Hepatocyte (in vitro differentiated cells): ENCODE results near the gene BCL2.

ENCODE experiments used
- EZH2 ChIP-seq: fragments of 200-600 bp; sonication (generic); IDR thresholded peaks from 2 replicates; pipeline ENCODE4 v1.6.1; 2016; ENCODE audit warnings: antibody characterized with exemption, mild to moderate bottlenecking, borderline replicate concordance
- EZH2phosphoT487 ChIP-seq: fragments of 200-600 bp; sonication (generic); IDR thresholded peaks from one replicate; pipeline ENCODE4 v1.6.1; 2018; ENCODE audit warnings: antibody characterized with exemption, mild to moderate bottlenecking, low read depth, moderate library complexity; ENCODE audit not compliant: unreplicated experiment, severe bottlenecking
- TF ChIP-seq, protein P1 (sequence below): fragments of 200-600 bp; sonication (generic); IDR thresholded peaks from 2 replicates; pipeline ENCODE4 v1.5.1; 2016; ENCODE audit warnings: antibody characterized with exemption, mild to moderate bottlenecking; ENCODE audit not compliant: poor library complexity

DNA sequence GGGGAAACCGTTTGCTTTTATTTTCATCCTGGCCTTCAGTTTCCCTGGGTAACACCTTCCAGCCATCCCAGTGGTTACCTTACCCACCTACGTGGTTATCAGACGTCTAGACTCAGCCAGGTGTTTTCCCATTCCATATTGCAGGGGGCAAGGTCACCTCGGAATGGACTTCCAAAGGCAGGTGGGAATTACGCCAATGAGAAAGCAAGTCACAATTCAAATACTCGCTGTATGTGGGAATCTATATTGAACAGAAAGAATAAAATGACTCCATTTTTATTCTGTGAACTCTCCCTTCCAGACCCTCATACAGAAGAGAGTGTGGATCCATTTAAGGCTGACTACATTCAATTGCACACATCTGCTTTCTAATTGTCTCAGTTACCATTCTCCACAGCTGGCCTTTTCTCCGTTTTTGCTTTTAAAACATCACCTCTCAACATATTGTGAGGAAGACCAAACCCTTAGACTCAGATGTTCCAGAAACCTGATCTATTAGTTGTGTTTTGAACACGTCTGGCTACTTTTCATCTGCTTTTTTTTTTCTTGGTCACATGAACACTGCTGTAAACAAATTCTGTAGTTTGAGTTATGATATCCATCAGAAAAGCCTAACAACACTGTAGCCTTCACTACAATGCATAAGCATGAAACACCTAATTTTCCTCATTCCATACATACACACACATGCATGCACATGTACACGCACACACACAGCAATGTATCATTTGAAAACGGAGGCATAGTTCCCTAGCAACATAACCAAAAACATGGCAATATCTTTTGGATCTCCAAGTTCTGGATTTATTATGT, 59.8 kb downstream of the BCL2 start:
- TF ChIP-seq, protein P1, sequence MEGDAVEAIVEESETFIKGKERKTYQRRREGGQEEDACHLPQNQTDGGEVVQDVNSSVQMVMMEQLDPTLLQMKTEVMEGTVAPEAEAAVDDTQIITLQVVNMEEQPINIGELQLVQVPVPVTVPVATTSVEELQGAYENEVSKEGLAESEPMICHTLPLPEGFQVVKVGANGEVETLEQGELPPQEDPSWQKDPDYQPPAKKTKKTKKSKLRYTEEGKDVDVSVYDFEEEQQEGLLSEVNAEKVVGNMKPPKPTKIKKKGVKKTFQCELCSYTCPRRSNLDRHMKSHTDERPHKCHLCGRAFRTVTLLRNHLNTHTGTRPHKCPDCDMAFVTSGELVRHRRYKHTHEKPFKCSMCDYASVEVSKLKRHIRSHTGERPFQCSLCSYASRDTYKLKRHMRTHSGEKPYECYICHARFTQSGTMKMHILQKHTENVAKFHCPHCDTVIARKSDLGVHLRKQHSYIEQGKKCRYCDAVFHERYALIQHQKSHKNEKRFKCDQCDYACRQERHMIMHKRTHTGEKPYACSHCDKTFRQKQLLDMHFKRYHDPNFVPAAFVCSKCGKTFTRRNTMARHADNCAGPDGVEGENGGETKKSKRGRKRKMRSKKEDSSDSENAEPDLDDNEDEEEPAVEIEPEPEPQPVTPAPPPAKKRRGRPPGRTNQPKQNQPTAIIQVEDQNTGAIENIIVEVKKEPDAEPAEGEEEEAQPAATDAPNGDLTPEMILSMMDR: no peak
- no peak for TF ChIP-seq EZH2
- no peak for TF ChIP-seq EZH2phosphoT487
